Ovary (tissue), 3 donors: ENCODE data around the gene ERP44.

Experiments used
- CTCF ChIP-seq, 3 donors: fragments of 450-650 bp in 2 of 3; fragments of 200-600 bp in 1 of 3; IDR thresholded peaks; one replicate each; pipeline versions ENCODE4 v1.5.1 to v1.8.0; 2016 to 2022; ENCODE audit warnings: antibody characterized with exemption in 3 of 3, mild to moderate bottlenecking in 1 of 3
- POLR2A ChIP-seq: fragments of 450-650 bp; IDR thresholded peaks from one replicate; pipeline ENCODE4 v1.6.1; 2017; ENCODE audit warnings: antibody characterized with exemption, mild to moderate bottlenecking, moderate library complexity
- donor health status: DM: no; HTN: no; CAD: no.

DNA sequence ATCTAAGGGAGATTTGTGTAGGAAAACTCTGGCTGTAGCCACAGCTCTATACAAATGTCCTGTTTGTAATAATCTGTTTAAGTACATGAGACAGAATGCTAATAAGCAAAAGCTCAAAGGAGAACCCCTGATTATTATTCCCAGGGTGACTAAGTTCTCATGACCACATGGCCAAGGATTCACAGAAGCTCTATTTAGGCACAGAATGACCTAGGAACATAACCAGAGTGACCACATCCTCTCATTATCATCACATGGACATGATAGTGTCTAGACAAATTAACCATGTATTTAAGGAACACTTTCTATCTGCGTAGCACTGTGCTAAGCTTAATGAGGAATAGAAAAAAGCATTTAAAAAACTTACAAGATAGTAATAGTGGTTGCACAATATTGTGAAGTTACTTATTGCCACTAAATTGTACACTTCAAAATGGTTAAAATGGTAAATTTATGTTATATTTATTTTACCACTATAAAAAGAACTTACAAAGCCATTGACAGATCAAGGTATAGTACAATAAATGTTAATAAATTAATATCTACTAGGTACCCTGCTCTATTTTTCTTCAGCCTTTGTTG lies 136.0 kb downstream of the ERP44 start:
- TF ChIP-seq CTCF (IDR thresholded peaks at IDR 0.05) (no peak), POLR2A (no peak)
